Esophagus squamous epithelium (tissue), 4 donors: ENCODE results near the gene ALAS1.

Source experiments
- POLR2A ChIP-seq, 4 donors: fragments of 450-650 bp; IDR thresholded peaks; one replicate each; pipeline ENCODE4 v1.6.1; 2017; ENCODE audit warnings: antibody characterized with exemption in 4 of 4, mild to moderate bottlenecking in 4 of 4, moderate library complexity in 3 of 4
- TF ChIP-seq, protein P1 (sequence below), 6 experiments: fragments of 450-650 bp in 4 of 6; fragments of 200-600 bp in 2 of 6; sonication (generic) in 2 of 6; IDR thresholded peaks; one replicate each; pipeline ENCODE4 v1.5.1; 2016 to 2019; ENCODE audit warnings: antibody characterized with exemption in 6 of 6, mild to moderate bottlenecking in 4 of 6, moderate library complexity in 4 of 6

DNA sequence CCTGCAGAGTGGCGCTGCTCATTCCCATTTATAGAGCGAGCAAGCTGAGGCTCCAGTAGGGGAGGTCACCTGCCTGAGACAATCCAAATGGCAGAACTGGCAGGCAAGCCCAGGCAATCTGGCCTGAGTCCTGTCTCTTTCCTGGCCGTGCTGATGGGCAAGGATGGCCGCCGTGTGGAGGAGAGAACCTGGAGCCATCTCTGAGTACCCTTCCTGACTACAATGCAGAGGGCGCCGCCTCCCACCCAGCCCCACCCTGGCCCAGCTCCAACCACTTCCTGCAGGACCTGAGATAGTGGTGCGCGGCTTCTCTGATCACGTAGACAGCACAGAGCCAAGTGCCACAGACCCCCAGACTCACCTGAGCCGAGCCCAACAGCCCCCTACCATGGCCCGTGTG lies 20.5 kb downstream of the ALAS1 start:
- TF ChIP-seq POLR2A (IDR thresholded peaks at IDR 0.05), result no peak
- TF ChIP-seq, protein P1, sequence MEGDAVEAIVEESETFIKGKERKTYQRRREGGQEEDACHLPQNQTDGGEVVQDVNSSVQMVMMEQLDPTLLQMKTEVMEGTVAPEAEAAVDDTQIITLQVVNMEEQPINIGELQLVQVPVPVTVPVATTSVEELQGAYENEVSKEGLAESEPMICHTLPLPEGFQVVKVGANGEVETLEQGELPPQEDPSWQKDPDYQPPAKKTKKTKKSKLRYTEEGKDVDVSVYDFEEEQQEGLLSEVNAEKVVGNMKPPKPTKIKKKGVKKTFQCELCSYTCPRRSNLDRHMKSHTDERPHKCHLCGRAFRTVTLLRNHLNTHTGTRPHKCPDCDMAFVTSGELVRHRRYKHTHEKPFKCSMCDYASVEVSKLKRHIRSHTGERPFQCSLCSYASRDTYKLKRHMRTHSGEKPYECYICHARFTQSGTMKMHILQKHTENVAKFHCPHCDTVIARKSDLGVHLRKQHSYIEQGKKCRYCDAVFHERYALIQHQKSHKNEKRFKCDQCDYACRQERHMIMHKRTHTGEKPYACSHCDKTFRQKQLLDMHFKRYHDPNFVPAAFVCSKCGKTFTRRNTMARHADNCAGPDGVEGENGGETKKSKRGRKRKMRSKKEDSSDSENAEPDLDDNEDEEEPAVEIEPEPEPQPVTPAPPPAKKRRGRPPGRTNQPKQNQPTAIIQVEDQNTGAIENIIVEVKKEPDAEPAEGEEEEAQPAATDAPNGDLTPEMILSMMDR (IDR thresholded peaks at IDR 0.05), result no peak
